GM12878 (cell line): ENCODE measurements around the gene COL8A2. TPM values are rescaled to one million over a fixed set of nuclear protein-coding genes. Genes with fewer than 3 reads are reported as not detected.

Experiments
- ATAC-seq: fragments of 200-7000 bp; cut with Tn5 transposase; 3 replicates; pipeline ENCODE4 v1.9.1; 2020; ENCODE audit warnings: mild to moderate bottlenecking, moderate library complexity
- BruUV-seq: library from RNA; stranded (reverse); fragments of 400-500 nt; replicated peaks from 2 replicates; lab custom pipeline; 2021; lab: Mats Ljungman, UMichigan
- CTCF ChIA-PET: fragments of 300-600 bp; sonication (Branson Sonifier 250); formaldehyde crosslinking; extraction: SDS; loops from one replicate; lab custom pipeline; 2021; ENCODE audit warnings: inconsistent platforms; lab: Yijun Ruan, JAX
- POLR2A ChIA-PET: fragments of 350-600 bp; formaldehyde crosslinking; extraction: SDS; loops from one replicate; lab custom pipeline; 2021; ENCODE audit warnings: inconsistent platforms; lab: Charles Lee
- RAD21 ChIA-PET: fragments of 300-600 bp; sonication (Branson Sonifier 250); formaldehyde crosslinking; loops from one replicate; lab custom pipeline; 2023; ENCODE audit warnings: antibody characterized with exemption; ENCODE audit not compliant: unreplicated experiment; lab: Charles Lee
- SMC1A ChIA-PET: fragments of 300-600 bp; sonication (Branson Sonifier 250); formaldehyde crosslinking; loops from one replicate; lab custom pipeline; 2023; ENCODE audit not compliant: unreplicated experiment, uncharacterized antibody; lab: Charles Lee
- DNase-seq: peaks from one replicate; pipeline ENCODE4 v3.0.0-alpha.2; 2011; ENCODE audit warnings: low read depth, low spot score
- FAIRE-seq: peaks from 3 replicates; lab custom pipeline; 2011; peaks lifted over from hg19 to GRCh38; lab: Jason Lieb, UNC
- H2AFZ ChIP-seq: 2 replicates; pipeline ENCODE4 v1.6.0; 2011; ENCODE audit warnings: low read depth, low read length, control low read depth; ENCODE audit not compliant: control insufficient read depth
- H3K27ac ChIP-seq: 2 replicates; pipeline ENCODE4 v1.5.1; 2011; ENCODE audit warnings: control low read depth; ENCODE audit not compliant: control insufficient read depth, insufficient read depth
- H3K27me3 ChIP-seq, 2 experiments: replicated peaks in 1 of 2; 2 replicates each; pipeline versions ENCODE4 v1.6.0 to v1.6.1; 2011; ENCODE audit warnings: low read length in 1 of 2; ENCODE audit not compliant: control insufficient read depth in 2 of 2, insufficient read depth in 2 of 2
- H3K36me3 ChIP-seq, 2 experiments: 2 replicates each; pipeline ENCODE4 v1.5.1; 2011; ENCODE audit warnings: low read length in 1 of 2; ENCODE audit not compliant: control insufficient read depth in 2 of 2, insufficient read depth in 2 of 2
- H3K4me1 ChIP-seq: 2 replicates; pipeline ENCODE4 v1.6.1; 2011; ENCODE audit warnings: mild to moderate bottlenecking, low read length, moderate library complexity, mixed read lengths; ENCODE audit not compliant: control insufficient read depth, insufficient read depth
- H3K4me2 ChIP-seq: 2 replicates; pipeline ENCODE4 v1.6.0; 2011; ENCODE audit warnings: control low read depth; ENCODE audit not compliant: control insufficient read depth, insufficient read depth
- H3K4me3 ChIP-seq: fragments of 200-600 bp; sonication (generic); 2 replicates; pipeline ENCODE4 v1.5.1; 2016
- H3K79me2 ChIP-seq: 2 replicates; pipeline ENCODE4 v1.6.0; 2011; ENCODE audit warnings: low read length; ENCODE audit not compliant: control insufficient read depth, insufficient read depth
- H3K9ac ChIP-seq: 2 replicates; pipeline ENCODE4 v1.8.0; 2011; ENCODE audit warnings: low read length, control low read depth, mixed read lengths; ENCODE audit not compliant: control insufficient read depth, insufficient read depth
- H3K9me3 ChIP-seq: replicated peaks from 3 replicates; pipeline ENCODE4 v1.5.1; 2011; ENCODE audit warnings: mild to moderate bottlenecking, low read length; ENCODE audit not compliant: control insufficient read depth, insufficient read depth
- H4K20me1 ChIP-seq: 2 replicates; pipeline ENCODE4 v1.6.0; 2011; ENCODE audit not compliant: control insufficient read depth, insufficient read depth
- CREB1 ChIP-seq: IDR thresholded peaks from 2 replicates; pipeline ENCODE4 v1.6.1; 2012; ENCODE audit warnings: low read depth, mild to moderate bottlenecking, inconsistent platforms
- JUND ChIP-seq: IDR thresholded peaks from 2 replicates; pipeline ENCODE4 v1.6.1; 2012; ENCODE audit warnings: low read depth, mild to moderate bottlenecking, low read length, improper control_type of control experiment, moderate library complexity
- MTA3 ChIP-seq: IDR thresholded peaks from 2 replicates; pipeline ENCODE4 v1.6.1; 2012; ENCODE audit warnings: low read length, inconsistent platforms, borderline replicate concordance
- NBN ChIP-seq: fragments of 450-650 bp; IDR thresholded peaks from 2 replicates; pipeline ENCODE4 v1.6.1; 2016
- NFXL1 ChIP-seq: fragments of 450-650 bp; IDR thresholded peaks from 2 replicates; pipeline ENCODE4 v1.6.1; 2017; ENCODE audit warnings: antibody characterized with exemption, mild to moderate bottlenecking, borderline replicate concordance
- PAX8 ChIP-seq: fragments of 450-650 bp; IDR thresholded peaks from 2 replicates; pipeline ENCODE4 v1.6.1; 2017; ENCODE audit warnings: mild to moderate bottlenecking, moderate library complexity
- RBBP5 ChIP-seq: fragments of 200-600 bp; sonication (generic); conservative IDR thresholded peaks from 2 replicates; pipeline ENCODE4 v1.6.1; 2016
- ZNF687 ChIP-seq: fragments of 450-650 bp; IDR thresholded peaks from 2 replicates; pipeline ENCODE4 v1.6.1; 2017; ENCODE audit warnings: mild to moderate bottlenecking, moderate library complexity
- WGBS: methylation state at CpG from one replicate; pipeline ENCODE4 v1.1.6; 2016; ENCODE audit warnings: low lambda C conversion rate; ENCODE audit not compliant: insufficient replicate concordance, insufficient coverage; ENCODE audit errors: missing lambda C conversion rate; 5-methylcytosine and 5-hydroxymethylcytosine counted together
- in situ Hi-C: fragments of 300-500 bp; cut with MboI; formaldehyde crosslinking; loops from 9 replicates; pipeline ENCODE4 v1.14.3; 2018; ENCODE audit warnings: mixed read lengths
- intact Hi-C: fragments of 100-400 bp; cut with micrococcal nuclease; formaldehyde crosslinking; loops from one replicate; pipeline ENCODE4 v1.14.2; 2022; ENCODE audit not compliant: unreplicated experiment
- polyA plus RNA-seq, 11 experiments: library from polyadenylated mRNA; depleted of rRNA in 4 of 11; unstranded in 6 of 11; stranded (reverse) in 5 of 11; fragments of >200 nt; fragmentation: Nextera tagmentation in 4 of 11; fragmentation: Illumina TruSeq in 1 of 11; extraction: Ambion mirVana in 4 of 11; extraction: Trizol in 1 of 11; gene quantifications; 1 replicate in 1 of 11; 2 replicates in 10 of 11; pipeline versions ENCODE4 v1.2.1 to v1.2.3, GENCODE V29; 2011 to 2016; ENCODE audit warnings: inconsistent platforms in 2 of 11, missing spikeins in 2 of 11, low read depth in 1 of 11
- total RNA-seq, 4 experiments: library from RNA; depleted of rRNA in 3 of 4; stranded (reverse); fragments of >200 nt in 3 of 4; fragmentation: Illumina TruSeq in 1 of 4; extraction: Trizol in 1 of 4; gene quantifications; 2 replicates each; pipeline versions ENCODE4 v1.2.1 to v1.2.3, GENCODE V29; 2013 to 2021
- TF ChIP-seq, protein P1 (sequence below): fragments of 450-650 bp; IDR thresholded peaks from 2 replicates; pipeline ENCODE4 v1.6.1; 2016; ENCODE audit warnings: mild to moderate bottlenecking

Gene COL8A2
- total and polyA plus RNA-seq, 10 of the 15 experiments (the other 5 are each of a cell fraction or from before 2014, with no cell fraction given) = 0.01 TPM; not detected in 9

- no peak overlapping the region for H3K4me3 ChIP-seq
- FAIRE-seq (no peak), DNase-seq (no peak), ATAC-seq (no peak)
- TF ChIP-seq NBN (no peak), PAX8 (no peak), ZNF687 (no peak), MTA3 (no peak), RBBP5 (no peak), NFXL1 (no peak), CREB1 (no peak), JUND (no peak)
- TF ChIP-seq, protein P1, sequence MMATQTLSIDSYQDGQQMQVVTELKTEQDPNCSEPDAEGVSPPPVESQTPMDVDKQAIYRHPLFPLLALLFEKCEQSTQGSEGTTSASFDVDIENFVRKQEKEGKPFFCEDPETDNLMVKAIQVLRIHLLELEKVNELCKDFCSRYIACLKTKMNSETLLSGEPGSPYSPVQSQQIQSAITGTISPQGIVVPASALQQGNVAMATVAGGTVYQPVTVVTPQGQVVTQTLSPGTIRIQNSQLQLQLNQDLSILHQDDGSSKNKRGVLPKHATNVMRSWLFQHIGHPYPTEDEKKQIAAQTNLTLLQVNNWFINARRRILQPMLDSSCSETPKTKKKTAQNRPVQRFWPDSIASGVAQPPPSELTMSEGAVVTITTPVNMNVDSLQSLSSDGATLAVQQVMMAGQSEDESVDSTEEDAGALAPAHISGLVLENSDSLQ = no peak
- SMC1A ChIA-PET = interaction anchor here (1.0 kb wide), 1 partner anchor 18 kb away, joined by 3 read pairs; no protein-coding TSS in a partner anchor
- RAD21 ChIA-PET = interaction anchor here (0.9 to 1.3 kb wide), 3 partner anchors 14 to 71 kb away, joined by 3 to 4 read pairs (median 3); no protein-coding TSS in a partner anchor
- CTCF ChIA-PET = interaction anchor here (1.0 kb wide), 1 partner anchor 18 kb away, joined by 4 read pairs; no protein-coding TSS in a partner anchor
- POLR2A ChIA-PET = no interaction called here
- no peaks in the 10 kb centered on the region for H4K20me1 ChIP-seq
- H3K36me3 ChIP-seq = no peaks in the 10 kb centered on the region
- in situ Hi-C loops = no loop called here
- H3K27ac ChIP-seq = no peak overlapping the region
- H3K9me3 ChIP-seq = no peaks in the 10 kb centered on the region
- no peak overlapping the region for H2AFZ ChIP-seq
- intact Hi-C loops = no loop called here
- H3K9ac ChIP-seq = no peak overlapping the region
- BruUV-seq = no TSS peak
- no peaks in the 10 kb centered on the region; a peak in 2 of 4 replicates for H3K27me3 ChIP-seq
- H3K79me2 ChIP-seq = no peaks in the 10 kb centered on the region
- H3K4me1 ChIP-seq = no peaks in the 10 kb centered on the region
- H3K4me2 ChIP-seq = no peak overlapping the region
- WGBS = 51% methylated on average over 5 of the region's 5 CpGs
Measured at GRCh38 chr1:36116901-36117300, 8.1 kb downstream of the COL8A2 start.
